HG03439 (cell line): Measurements from ENCODE around the gene HRK.

ENCODE experiments used
- ATAC-seq: cut with Tn5 transposase; IDR thresholded peaks from one replicate; pipeline ENCODE4 v1.9.1; 2021; ENCODE audit warnings: mild to moderate bottlenecking, moderate library complexity; ENCODE audit not compliant: unreplicated experiment

The HRK gene

GRCh38 chr12:116901612-116902011, 20.4 kb upstream of the HRK start:
- no peak for ATAC-seq

- no peak for ATAC-seq
These were observed 17.4 kb upstream of the HRK start for GRCh38 chr12:116898669-116899068.

- no peak for ATAC-seq
These were observed 16.2 kb upstream of the HRK start for GRCh38 chr12:116897476-116897875.

GRCh38 chr12:116896411-116896924, 15.2 kb upstream of the HRK start:
- ATAC-seq, result no peak

- ATAC-seq, result no peak
These were observed 13.7 kb upstream of the HRK start for GRCh38 chr12:116894913-116895312.

GRCh38 chr12:116892349-116893140, 11.3 kb upstream of the HRK start:
- ATAC-seq, result no peak

GRCh38 chr12:116891019-116891418, 9.8 kb upstream of the HRK start:
- ATAC-seq, result no peak

- ATAC-seq, result no peak
These were observed 9.1 kb upstream of the HRK start for GRCh38 chr12:116890330-116890729.

GRCh38 chr12:116887897-116888296, 6.7 kb upstream of the HRK start:
- ATAC-seq, result no peak

- ATAC-seq, result no peak
These were observed 6.0 kb upstream of the HRK start for GRCh38 chr12:116887244-116887643.

- no peak for ATAC-seq
These were observed 4.2 kb upstream of the HRK start for GRCh38 chr12:116885491-116885890.

GRCh38 chr12:116884871-116885270, 3.6 kb upstream of the HRK start:
- ATAC-seq, result no peak

GRCh38 chr12:116882742-116883141, 1.5 kb upstream of the HRK start:
- no peak for ATAC-seq

GRCh38 chr12:116881877-116882507, 751 bp upstream of the HRK start:
- no peak for ATAC-seq

- ATAC-seq, result no peak
These were observed 370 bp downstream of the HRK start for GRCh38 chr12:116880817-116881324.

- no peak for ATAC-seq
These were observed 926 bp downstream of the HRK start for GRCh38 chr12:116880213-116880816.

GRCh38 chr12:116879509-116880212, 1.6 kb downstream of the HRK start:
- no peak for ATAC-seq

- ATAC-seq, result no peak
These were observed 2.4 kb downstream of the HRK start for GRCh38 chr12:116878567-116879508.

GRCh38 chr12:116876151-116876869, 4.9 kb downstream of the HRK start:
- no peak for ATAC-seq
